Ishikawa (cell line): ENCODE measurements around the gene ZBTB7C.

ENCODE experiments used
- CEBPB ChIP-seq: IDR thresholded peaks from 2 replicates; pipeline ENCODE4 v1.6.1; 2012
- CREB1 ChIP-seq: IDR thresholded peaks from 2 replicates; pipeline ENCODE4 v1.6.1; 2012; ENCODE audit warnings: low read depth
- EGR1 ChIP-seq: IDR thresholded peaks from 2 replicates; pipeline ENCODE4 v1.6.1; 2012
- EP300 ChIP-seq: IDR thresholded peaks from 2 replicates; pipeline ENCODE4 v1.6.1; 2012; ENCODE audit warnings: borderline replicate concordance
- FOXM1 ChIP-seq: IDR thresholded peaks from 2 replicates; pipeline ENCODE4 v1.6.1; 2012; ENCODE audit warnings: low read depth, borderline replicate concordance
- MAX ChIP-seq: IDR thresholded peaks from 2 replicates; pipeline ENCODE4 v1.6.1; 2012
- NFIC ChIP-seq: IDR thresholded peaks from 2 replicates; pipeline ENCODE4 v1.6.1; 2012
- RAD21 ChIP-seq: IDR thresholded peaks from 2 replicates; pipeline ENCODE4 v1.6.1; 2012; ENCODE audit warnings: low read depth
- REST ChIP-seq: IDR thresholded peaks from 2 replicates; pipeline ENCODE4 v1.6.1; 2012; ENCODE audit warnings: low read depth, mild to moderate bottlenecking
- TAF1 ChIP-seq: IDR thresholded peaks from 2 replicates; pipeline ENCODE4 v1.6.1; 2012; ENCODE audit warnings: low read depth, mild to moderate bottlenecking
- TCF12 ChIP-seq: IDR thresholded peaks from 2 replicates; pipeline ENCODE4 v1.6.1; 2012; ENCODE audit warnings: low read depth
- TEAD4 ChIP-seq: IDR thresholded peaks from 2 replicates; pipeline ENCODE4 v1.6.1; 2012
- USF1 ChIP-seq: IDR thresholded peaks from 2 replicates; pipeline ENCODE4 v1.6.1; 2012
- YY1 ChIP-seq: IDR thresholded peaks from 2 replicates; pipeline ENCODE4 v1.6.1; 2012; ENCODE audit warnings: low read depth
- ZBTB7A ChIP-seq: IDR thresholded peaks from 2 replicates; pipeline ENCODE4 v1.6.1; 2012; ENCODE audit warnings: low read depth

The ZBTB7C gene

GRCh38 chr18:48303883-48304282 is 105.3 kb downstream of the ZBTB7C start:
- TF ChIP-seq USF1 (no peak), YY1 (no peak), FOXM1 (no peak), CEBPB (no peak), TEAD4 (no peak)

- TF ChIP-seq REST (no peak), TAF1 (no peak), TEAD4 (no peak), ZBTB7A (no peak), EGR1 (no peak), MAX (no peak), YY1 (no peak), CEBPB (no peak), NFIC (no peak), EP300 (no peak), TCF12 (no peak), FOXM1 (no peak), RAD21 (no peak)
Observed at GRCh38 chr18:48302736-48303135, 106.4 kb downstream of the ZBTB7C start.

GRCh38 chr18:48300463-48300961 is 108.7 kb downstream of the ZBTB7C start:
- TF ChIP-seq TAF1 (no peak), FOXM1 (no peak), EGR1 (no peak), USF1 (no peak), YY1 (no peak), CREB1 (no peak), CEBPB (no peak), TCF12 (no peak), ZBTB7A (no peak), REST (no peak)

- TF ChIP-seq MAX = no peak
- TF ChIP-seq TEAD4 = no peak
- TF ChIP-seq TCF12 = no peak
- no peak for TF ChIP-seq RAD21
Observed at GRCh38 chr18:48297139-48297538, 112.0 kb downstream of the ZBTB7C start.

- no peak for TF ChIP-seq TAF1
- no peak for TF ChIP-seq CEBPB
- no peak for TF ChIP-seq FOXM1
- no peak for TF ChIP-seq TCF12
- no peak for TF ChIP-seq MAX
- TF ChIP-seq USF1 = no peak
Observed at GRCh38 chr18:48296581-48296980, 112.6 kb downstream of the ZBTB7C start.

- TF ChIP-seq MAX (no peak), RAD21 (peak; percentile 63)
Observed at GRCh38 chr18:48295586-48296311, 113.4 kb downstream of the ZBTB7C start.
